Neutrophil (primary cell): ENCODE measurements around the gene RBM33.

Experiments
- H3K27ac ChIP-seq: fragments of 200-600 bp; sonication (generic); 2 replicates; pipeline ENCODE4 v1.5.1; 2016; ENCODE audit warnings: mild to moderate bottlenecking, moderate library complexity
- H3K27me3 ChIP-seq: fragments of 200-600 bp; sonication (generic); 2 replicates; pipeline ENCODE4 v1.6.0; 2016; ENCODE audit warnings: mild to moderate bottlenecking
- H3K36me3 ChIP-seq: fragments of 200-600 bp; sonication (generic); 2 replicates; pipeline ENCODE4 v1.5.1; 2017
- H3K4me1 ChIP-seq, 2 experiments: fragments of 200-600 bp in 1 of 2; sonication (generic) in 1 of 2; 1 replicate in 1 of 2; 2 replicates in 1 of 2; pipeline versions ENCODE4 v1.5.1 to v1.6.1; 2013 to 2016; ENCODE audit warnings: low read depth in 1 of 2, low read length in 1 of 2, mild to moderate bottlenecking in 1 of 2, moderate library complexity in 1 of 2; ENCODE audit not compliant: control insufficient read depth in 1 of 2, insufficient read depth in 1 of 2
- H3K4me3 ChIP-seq, 2 experiments: fragments of 200-600 bp in 1 of 2; sonication (generic) in 1 of 2; 1 replicate in 1 of 2; 2 replicates in 1 of 2; pipeline ENCODE4 v1.5.1; 2013 to 2016; ENCODE audit warnings: low read depth in 1 of 2, low read length in 1 of 2, mild to moderate bottlenecking in 1 of 2, moderate library complexity in 1 of 2
- H3K9me3 ChIP-seq: fragments of 200-600 bp; sonication (generic); 2 replicates; pipeline ENCODE4 v1.5.1; 2016
- CTCF ChIP-seq: fragments of 200-600 bp; sonication (generic); IDR thresholded peaks from 2 replicates; pipeline ENCODE4 v1.5.1; 2016; ENCODE audit warnings: antibody characterized with exemption

RBM33 gene

GRCh38 chr7:155653803-155654202 lies 9.3 kb downstream of the RBM33 start:
- no peaks in the 10 kb centered on the region for H3K9me3 ChIP-seq
- H3K27ac ChIP-seq, result peak overlapping the region; percentile 59
- peaks cover 19 to 29% of the 10 kb centered on the region in 2 experiments for H3K4me1 ChIP-seq
- TF ChIP-seq CTCF, result no peak
- H3K27me3 ChIP-seq, result no peaks in the 10 kb centered on the region
- H3K4me3 ChIP-seq, result peak overlapping the region in 1 of 2 experiments; percentile 9
- H3K36me3 ChIP-seq, result no peaks in the 10 kb centered on the region

GRCh38 chr7:155656891-155657290 lies 12.4 kb downstream of the RBM33 start:
- no peaks in the 10 kb centered on the region for H3K36me3 ChIP-seq
- no peaks in the 10 kb centered on the region for H3K27me3 ChIP-seq
- no peak for TF ChIP-seq CTCF
- H3K4me3 ChIP-seq, result no peak overlapping the region
- H3K4me1 ChIP-seq, result peaks cover 19 to 29% of the 10 kb centered on the region in 2 experiments
- H3K27ac ChIP-seq, result no peak overlapping the region
- no peaks in the 10 kb centered on the region for H3K9me3 ChIP-seq

- Histone ChIP-seq H3K27ac (no peak overlapping the region), H3K4me3 (no peak overlapping the region), H3K9me3 (no peaks in the 10 kb centered on the region), H3K36me3 (peaks cover 3% of the 10 kb centered on the region), H3K4me1 (peaks cover 0 to 5% of the 10 kb centered on the region in 2 experiments), H3K27me3 (no peaks in the 10 kb centered on the region)
- TF ChIP-seq CTCF, result no peak
Observed at GRCh38 chr7:155660059-155660757, 15.7 kb downstream of the RBM33 start.

GRCh38 chr7:155660758-155661093 lies 16.3 kb downstream of the RBM33 start:
- Histone ChIP-seq H3K27ac (no peak overlapping the region), H3K4me1 (peaks cover 0 to 4% of the 10 kb centered on the region in 2 experiments), H3K27me3 (no peaks in the 10 kb centered on the region), H3K4me3 (no peak overlapping the region), H3K36me3 (peaks cover 9% of the 10 kb centered on the region), H3K9me3 (no peaks in the 10 kb centered on the region)
- TF ChIP-seq CTCF, result no peak

DNA sequence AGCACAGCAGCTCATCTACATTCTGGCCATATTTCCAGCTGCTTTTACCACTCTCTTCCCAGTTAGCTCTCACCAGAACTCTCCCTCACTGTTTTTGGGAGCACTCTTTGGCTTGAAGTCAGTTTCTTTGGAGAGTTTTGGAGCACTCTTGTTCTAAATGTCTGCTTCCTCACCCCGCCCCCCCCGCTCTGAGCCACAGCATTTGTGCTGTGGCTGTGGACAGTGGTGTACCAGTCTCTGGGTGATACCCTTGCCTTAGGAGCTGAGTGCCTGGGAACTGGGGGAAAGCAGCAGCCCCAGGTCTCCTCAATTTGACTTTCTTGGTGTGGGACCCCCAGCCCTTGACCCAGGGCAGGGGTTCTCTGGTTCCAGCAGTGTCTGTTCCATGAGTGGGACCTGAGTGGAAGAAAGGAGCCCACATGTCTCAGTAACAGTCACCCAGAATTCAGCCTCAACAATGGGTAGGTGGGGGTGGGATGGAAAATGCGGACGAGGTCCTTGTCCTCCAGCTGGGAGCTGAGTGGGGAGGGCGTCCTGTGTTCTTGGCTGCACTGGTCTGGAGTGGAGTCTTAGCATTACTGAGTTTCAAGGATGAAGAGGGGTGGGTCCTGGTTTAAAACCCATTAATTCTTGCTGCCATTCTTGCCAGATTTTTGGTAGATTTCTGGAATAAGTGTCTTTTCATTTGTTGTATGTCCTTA lies 18.0 kb downstream of the RBM33 start:
- Histone ChIP-seq H3K36me3 (peaks cover 15% of the 10 kb centered on the region), H3K27ac (no peak overlapping the region), H3K4me1 (peaks cover 3 to 10% of the 10 kb centered on the region in 2 experiments), H3K27me3 (no peaks in the 10 kb centered on the region), H3K4me3 (no peak overlapping the region), H3K9me3 (no peaks in the 10 kb centered on the region)
- TF ChIP-seq CTCF, result no peak
